Measurements from ENCODE around the gene CHFR.
"Not testable (repeated sequence)": the region's sequence is repeated elsewhere in the genome, so short reads cannot be mapped to it uniquely, and the experiment has no call there.

The CHFR gene

GRCh38 chr12:132807295-132808092 is 79.9 kb downstream of the CHFR start:
- no peak for TF ChIP-seq JUND (IDR thresholded peaks at IDR 0.05; ENCODE audit: low read depth)
- DNase-seq (ENCODE audit: low read depth in 1 of 2, low spot score in 1 of 2) = peak in 1 of 2 experiments; percentile 19
- in situ Hi-C loops (cut with HindIII; ENCODE audit: low pct_unique_long_range_greater_than_20kb, low sequenced_read_pairs) = no loop called here

GRCh38 chr12:132806857-132807256 is 80.5 kb downstream of the CHFR start:
- TF ChIP-seq JUND (IDR thresholded peaks at IDR 0.05; ENCODE audit: low read depth) = no peak
- in situ Hi-C loops (cut with HindIII; ENCODE audit: low pct_unique_long_range_greater_than_20kb, low sequenced_read_pairs) = no loop called here
- no peak for DNase-seq (ENCODE audit: low read depth in 1 of 2, low spot score in 1 of 2)

GRCh38 chr12:132804426-132804861 is 83.0 kb downstream of the CHFR start:
- TF ChIP-seq JUND (IDR thresholded peaks at IDR 0.05; ENCODE audit: low read depth) = no peak
- in situ Hi-C loops (cut with HindIII; ENCODE audit: low pct_unique_long_range_greater_than_20kb, low sequenced_read_pairs) = no loop called here
- DNase-seq (ENCODE audit: low read depth in 1 of 2, low spot score in 1 of 2) = peak; percentile 93 to 98

- no peak for DNase-seq (ENCODE audit: low read depth in 1 of 2, low spot score in 1 of 2)
- in situ Hi-C loops (cut with HindIII; ENCODE audit: low pct_unique_long_range_greater_than_20kb, low sequenced_read_pairs) = no loop called here
- no peak for TF ChIP-seq JUND (IDR thresholded peaks at IDR 0.05; ENCODE audit: low read depth)
Observed at GRCh38 chr12:132803888-132804287, 83.5 kb downstream of the CHFR start.

GRCh38 chr12:132803125-132803524 is 84.3 kb downstream of the CHFR start:
- in situ Hi-C loops (cut with HindIII; ENCODE audit: low pct_unique_long_range_greater_than_20kb, low sequenced_read_pairs) = no loop called here
- no peak for TF ChIP-seq JUND (IDR thresholded peaks at IDR 0.05; ENCODE audit: low read depth)
- DNase-seq (ENCODE audit: low read depth in 1 of 2, low spot score in 1 of 2) = no peak

- no peak for DNase-seq (ENCODE audit: low read depth in 1 of 2, low spot score in 1 of 2)
- no peak for TF ChIP-seq JUND (IDR thresholded peaks at IDR 0.05; ENCODE audit: low read depth)
- in situ Hi-C loops (cut with HindIII; ENCODE audit: low pct_unique_long_range_greater_than_20kb, low sequenced_read_pairs) = no loop called here
Observed at GRCh38 chr12:132801741-132802140, 85.7 kb downstream of the CHFR start.

- TF ChIP-seq JUND (IDR thresholded peaks at IDR 0.05; ENCODE audit: low read depth) = no peak
- no peak for DNase-seq (ENCODE audit: low read depth in 1 of 2, low spot score in 1 of 2)
- in situ Hi-C loops (cut with HindIII; ENCODE audit: low pct_unique_long_range_greater_than_20kb, low sequenced_read_pairs) = no loop called here
Observed at GRCh38 chr12:132798836-132799235, 88.6 kb downstream of the CHFR start.

- TF ChIP-seq JUND (IDR thresholded peaks at IDR 0.05; ENCODE audit: low read depth) = no peak
- in situ Hi-C loops (cut with HindIII; ENCODE audit: low pct_unique_long_range_greater_than_20kb, low sequenced_read_pairs) = no loop called here
- DNase-seq (ENCODE audit: low read depth in 1 of 2, low spot score in 1 of 2) = no peak
Observed at GRCh38 chr12:132797820-132798570, 89.4 kb downstream of the CHFR start.

GRCh38 chr12:132795847-132796246 is 91.6 kb downstream of the CHFR start:
- no peak for TF ChIP-seq JUND (IDR thresholded peaks at IDR 0.05; ENCODE audit: low read depth)
- no peak for DNase-seq (ENCODE audit: low read depth in 1 of 2, low spot score in 1 of 2)
- in situ Hi-C loops (cut with HindIII; ENCODE audit: low pct_unique_long_range_greater_than_20kb, low sequenced_read_pairs) = no loop called here

- DNase-seq (ENCODE audit: low read depth in 1 of 2, low spot score in 1 of 2); in situ Hi-C loops (cut with HindIII; ENCODE audit: low pct_unique_long_range_greater_than_20kb, low sequenced_read_pairs): not testable (repeated sequence)
Observed at GRCh38 chr12:132791940-132792339, 95.5 kb downstream of the CHFR start.

GRCh38 chr12:132789099-132789471 is 98.3 kb downstream of the CHFR start:
- in situ Hi-C loops (cut with HindIII; ENCODE audit: low pct_unique_long_range_greater_than_20kb, low sequenced_read_pairs) = no loop called here
- DNase-seq (ENCODE audit: low read depth in 1 of 2, low spot score in 1 of 2) = no peak
- TF ChIP-seq JUND (IDR thresholded peaks at IDR 0.05; ENCODE audit: low read depth) = no peak

- TF ChIP-seq JUND (IDR thresholded peaks at IDR 0.05; ENCODE audit: low read depth) = no peak
- DNase-seq (ENCODE audit: low read depth in 1 of 2, low spot score in 1 of 2) = no peak
- in situ Hi-C loops (cut with HindIII; ENCODE audit: low pct_unique_long_range_greater_than_20kb, low sequenced_read_pairs) = no loop called here
Observed at GRCh38 chr12:132788375-132789098, 98.9 kb downstream of the CHFR start.

- in situ Hi-C loops (cut with HindIII; ENCODE audit: low pct_unique_long_range_greater_than_20kb, low sequenced_read_pairs) = no loop called here
- no peak for DNase-seq (ENCODE audit: low read depth in 1 of 2, low spot score in 1 of 2)
- no peak for TF ChIP-seq JUND (IDR thresholded peaks at IDR 0.05; ENCODE audit: low read depth)
Observed at GRCh38 chr12:132787877-132788276, 99.5 kb downstream of the CHFR start.

Data from T47D (cell line).